SK-N-SH (cell line): ENCODE measurements around the gene OSBPL2.

ENCODE experiments used
- CHD2 ChIP-seq: fragments of 150-350 bp; IDR thresholded peaks from 2 replicates; pipeline ENCODE4 v1.6.1; 2018; ENCODE audit warnings: low read length; ENCODE audit not compliant: partially characterized antibody
- EP300 ChIP-seq, 2 experiments: IDR thresholded peaks; 2 replicates each; pipeline versions ENCODE4 v1.4.0 to v1.6.1; 2012; ENCODE audit warnings: borderline replicate concordance in 1 of 2, low read depth in 1 of 2, low read length in 1 of 2
- EZH2phosphoT487 ChIP-seq: fragments of 200-600 bp; sonication (generic); IDR thresholded peaks from 2 replicates; pipeline ENCODE4 v1.6.1; 2017; ENCODE audit warnings: low read depth, mixed run types, mild to moderate bottlenecking, antibody characterized with exemption, moderate library complexity, borderline replicate concordance
- JUND ChIP-seq: IDR thresholded peaks from 2 replicates; pipeline ENCODE4 v1.4.0; 2012
- MXI1 ChIP-seq: IDR thresholded peaks from 2 replicates; pipeline ENCODE4 v1.6.1; 2012; ENCODE audit warnings: mild to moderate bottlenecking, low read depth, low read length, improper control_type of control experiment
- NFIC ChIP-seq: IDR thresholded peaks from 2 replicates; pipeline ENCODE4 v1.4.0; 2012; ENCODE audit warnings: borderline replicate concordance
- RAD21 ChIP-seq: IDR thresholded peaks from 2 replicates; pipeline ENCODE4 v1.6.1; 2012; ENCODE audit warnings: mild to moderate bottlenecking, low read length
- RXRA ChIP-seq: IDR thresholded peaks from 2 replicates; pipeline ENCODE4 v1.4.0; 2012; ENCODE audit warnings: low read depth, mild to moderate bottlenecking, borderline replicate concordance
- SIN3A ChIP-seq: IDR thresholded peaks from 2 replicates; pipeline ENCODE4 v1.6.1; 2012; ENCODE audit warnings: low read depth, mild to moderate bottlenecking, low read length, moderate library complexity, borderline replicate concordance
- TF ChIP-seq, protein P1 (sequence below): IDR thresholded peaks from 2 replicates; pipeline ENCODE4 v1.4.0; 2012; ENCODE audit warnings: low read depth
- TF ChIP-seq, protein P2 (sequence below): fragments of 200-600 bp; sonication (generic); IDR thresholded peaks from 2 replicates; pipeline ENCODE4 v1.6.1; 2017; ENCODE audit warnings: antibody characterized with exemption, mild to moderate bottlenecking, moderate library complexity
- TF ChIP-seq, protein P3 (sequence below): IDR thresholded peaks from 2 replicates; pipeline ENCODE4 v1.6.1; 2012; ENCODE audit warnings: mild to moderate bottlenecking, low read depth, low read length, moderate library complexity
- TF ChIP-seq, protein P4 (sequence below): fragments of 150-350 bp; IDR thresholded peaks from 2 replicates; pipeline ENCODE4 v1.6.1; 2017; ENCODE audit warnings: antibody characterized with exemption, low read length, low read depth, borderline replicate concordance
- TF ChIP-seq, protein P5 (sequence below): IDR thresholded peaks from 2 replicates; pipeline ENCODE4; 2012

DNA sequence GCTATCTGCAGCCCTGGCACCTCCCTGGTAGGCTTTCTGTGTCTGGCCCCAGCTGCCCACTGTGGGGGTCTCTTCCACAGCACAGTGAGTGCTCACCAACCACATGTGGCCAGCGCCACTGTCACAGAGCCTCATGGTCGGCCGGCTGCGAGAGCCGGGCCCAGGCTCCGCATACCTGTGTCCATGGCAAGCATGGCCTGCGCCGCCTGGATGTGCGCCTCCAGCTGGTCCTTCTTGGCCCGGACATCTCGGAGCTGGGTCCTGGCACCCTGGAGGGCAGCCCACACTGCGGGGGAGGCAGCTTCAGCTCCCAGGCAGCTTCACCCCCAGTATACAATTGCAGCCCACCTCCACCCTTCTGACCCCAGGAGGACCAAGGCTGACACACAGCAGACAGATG lies 77.5 kb downstream of the OSBPL2 start:
- TF ChIP-seq, protein P1, sequence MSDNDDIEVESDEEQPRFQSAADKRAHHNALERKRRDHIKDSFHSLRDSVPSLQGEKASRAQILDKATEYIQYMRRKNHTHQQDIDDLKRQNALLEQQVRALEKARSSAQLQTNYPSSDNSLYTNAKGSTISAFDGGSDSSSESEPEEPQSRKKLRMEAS, result no peak
- TF ChIP-seq, protein P2, sequence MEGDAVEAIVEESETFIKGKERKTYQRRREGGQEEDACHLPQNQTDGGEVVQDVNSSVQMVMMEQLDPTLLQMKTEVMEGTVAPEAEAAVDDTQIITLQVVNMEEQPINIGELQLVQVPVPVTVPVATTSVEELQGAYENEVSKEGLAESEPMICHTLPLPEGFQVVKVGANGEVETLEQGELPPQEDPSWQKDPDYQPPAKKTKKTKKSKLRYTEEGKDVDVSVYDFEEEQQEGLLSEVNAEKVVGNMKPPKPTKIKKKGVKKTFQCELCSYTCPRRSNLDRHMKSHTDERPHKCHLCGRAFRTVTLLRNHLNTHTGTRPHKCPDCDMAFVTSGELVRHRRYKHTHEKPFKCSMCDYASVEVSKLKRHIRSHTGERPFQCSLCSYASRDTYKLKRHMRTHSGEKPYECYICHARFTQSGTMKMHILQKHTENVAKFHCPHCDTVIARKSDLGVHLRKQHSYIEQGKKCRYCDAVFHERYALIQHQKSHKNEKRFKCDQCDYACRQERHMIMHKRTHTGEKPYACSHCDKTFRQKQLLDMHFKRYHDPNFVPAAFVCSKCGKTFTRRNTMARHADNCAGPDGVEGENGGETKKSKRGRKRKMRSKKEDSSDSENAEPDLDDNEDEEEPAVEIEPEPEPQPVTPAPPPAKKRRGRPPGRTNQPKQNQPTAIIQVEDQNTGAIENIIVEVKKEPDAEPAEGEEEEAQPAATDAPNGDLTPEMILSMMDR, result no peak
- no peak for TF ChIP-seq EZH2phosphoT487
- TF ChIP-seq, protein P3, sequence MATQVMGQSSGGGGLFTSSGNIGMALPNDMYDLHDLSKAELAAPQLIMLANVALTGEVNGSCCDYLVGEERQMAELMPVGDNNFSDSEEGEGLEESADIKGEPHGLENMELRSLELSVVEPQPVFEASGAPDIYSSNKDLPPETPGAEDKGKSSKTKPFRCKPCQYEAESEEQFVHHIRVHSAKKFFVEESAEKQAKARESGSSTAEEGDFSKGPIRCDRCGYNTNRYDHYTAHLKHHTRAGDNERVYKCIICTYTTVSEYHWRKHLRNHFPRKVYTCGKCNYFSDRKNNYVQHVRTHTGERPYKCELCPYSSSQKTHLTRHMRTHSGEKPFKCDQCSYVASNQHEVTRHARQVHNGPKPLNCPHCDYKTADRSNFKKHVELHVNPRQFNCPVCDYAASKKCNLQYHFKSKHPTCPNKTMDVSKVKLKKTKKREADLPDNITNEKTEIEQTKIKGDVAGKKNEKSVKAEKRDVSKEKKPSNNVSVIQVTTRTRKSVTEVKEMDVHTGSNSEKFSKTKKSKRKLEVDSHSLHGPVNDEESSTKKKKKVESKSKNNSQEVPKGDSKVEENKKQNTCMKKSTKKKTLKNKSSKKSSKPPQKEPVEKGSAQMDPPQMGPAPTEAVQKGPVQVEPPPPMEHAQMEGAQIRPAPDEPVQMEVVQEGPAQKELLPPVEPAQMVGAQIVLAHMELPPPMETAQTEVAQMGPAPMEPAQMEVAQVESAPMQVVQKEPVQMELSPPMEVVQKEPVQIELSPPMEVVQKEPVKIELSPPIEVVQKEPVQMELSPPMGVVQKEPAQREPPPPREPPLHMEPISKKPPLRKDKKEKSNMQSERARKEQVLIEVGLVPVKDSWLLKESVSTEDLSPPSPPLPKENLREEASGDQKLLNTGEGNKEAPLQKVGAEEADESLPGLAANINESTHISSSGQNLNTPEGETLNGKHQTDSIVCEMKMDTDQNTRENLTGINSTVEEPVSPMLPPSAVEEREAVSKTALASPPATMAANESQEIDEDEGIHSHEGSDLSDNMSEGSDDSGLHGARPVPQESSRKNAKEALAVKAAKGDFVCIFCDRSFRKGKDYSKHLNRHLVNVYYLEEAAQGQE, result no peak
- no peak for TF ChIP-seq NFIC
- TF ChIP-seq EP300 (IDR thresholded peaks at IDR 0.05; ENCODE audit: borderline replicate concordance in 1 of 2, low read depth in 1 of 2, low read length in 1 of 2), result no peak
- no peak for TF ChIP-seq SIN3A
- no peak for TF ChIP-seq JUND
- TF ChIP-seq MXI1, result no peak
- TF ChIP-seq, protein P4, sequence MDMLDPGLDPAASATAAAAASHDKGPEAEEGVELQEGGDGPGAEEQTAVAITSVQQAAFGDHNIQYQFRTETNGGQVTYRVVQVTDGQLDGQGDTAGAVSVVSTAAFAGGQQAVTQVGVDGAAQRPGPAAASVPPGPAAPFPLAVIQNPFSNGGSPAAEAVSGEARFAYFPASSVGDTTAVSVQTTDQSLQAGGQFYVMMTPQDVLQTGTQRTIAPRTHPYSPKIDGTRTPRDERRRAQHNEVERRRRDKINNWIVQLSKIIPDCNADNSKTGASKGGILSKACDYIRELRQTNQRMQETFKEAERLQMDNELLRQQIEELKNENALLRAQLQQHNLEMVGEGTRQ, result no peak
- no peak for TF ChIP-seq RXRA
- TF ChIP-seq, protein P5, sequence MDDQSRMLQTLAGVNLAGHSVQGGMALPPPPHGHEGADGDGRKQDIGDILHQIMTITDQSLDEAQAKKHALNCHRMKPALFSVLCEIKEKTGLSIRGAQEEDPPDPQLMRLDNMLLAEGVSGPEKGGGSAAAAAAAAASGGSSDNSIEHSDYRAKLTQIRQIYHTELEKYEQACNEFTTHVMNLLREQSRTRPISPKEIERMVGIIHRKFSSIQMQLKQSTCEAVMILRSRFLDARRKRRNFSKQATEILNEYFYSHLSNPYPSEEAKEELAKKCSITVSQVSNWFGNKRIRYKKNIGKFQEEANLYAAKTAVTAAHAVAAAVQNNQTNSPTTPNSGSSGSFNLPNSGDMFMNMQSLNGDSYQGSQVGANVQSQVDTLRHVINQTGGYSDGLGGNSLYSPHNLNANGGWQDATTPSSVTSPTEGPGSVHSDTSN, result no peak
- TF ChIP-seq RAD21, result no peak
- no peak for TF ChIP-seq CHD2
